WI38 (cell line): ENCODE results near the gene CFD.
"Not testable (repeated sequence)": the region's sequence is repeated elsewhere in the genome, so short reads cannot be mapped to it uniquely, and the experiment has no call there.

Experiments used
- H3K4me3 ChIP-seq: 2 replicates; pipeline ENCODE4 v1.5.1; 2011; ENCODE audit warnings: low read depth, mild to moderate bottlenecking, control low read depth, low read length
- TF ChIP-seq, protein P1 (sequence below): IDR thresholded peaks from 2 replicates; pipeline ENCODE4 v1.5.1; 2012; ENCODE audit warnings: low read depth, mild to moderate bottlenecking, control low read depth, low read length

CFD gene

DNA sequence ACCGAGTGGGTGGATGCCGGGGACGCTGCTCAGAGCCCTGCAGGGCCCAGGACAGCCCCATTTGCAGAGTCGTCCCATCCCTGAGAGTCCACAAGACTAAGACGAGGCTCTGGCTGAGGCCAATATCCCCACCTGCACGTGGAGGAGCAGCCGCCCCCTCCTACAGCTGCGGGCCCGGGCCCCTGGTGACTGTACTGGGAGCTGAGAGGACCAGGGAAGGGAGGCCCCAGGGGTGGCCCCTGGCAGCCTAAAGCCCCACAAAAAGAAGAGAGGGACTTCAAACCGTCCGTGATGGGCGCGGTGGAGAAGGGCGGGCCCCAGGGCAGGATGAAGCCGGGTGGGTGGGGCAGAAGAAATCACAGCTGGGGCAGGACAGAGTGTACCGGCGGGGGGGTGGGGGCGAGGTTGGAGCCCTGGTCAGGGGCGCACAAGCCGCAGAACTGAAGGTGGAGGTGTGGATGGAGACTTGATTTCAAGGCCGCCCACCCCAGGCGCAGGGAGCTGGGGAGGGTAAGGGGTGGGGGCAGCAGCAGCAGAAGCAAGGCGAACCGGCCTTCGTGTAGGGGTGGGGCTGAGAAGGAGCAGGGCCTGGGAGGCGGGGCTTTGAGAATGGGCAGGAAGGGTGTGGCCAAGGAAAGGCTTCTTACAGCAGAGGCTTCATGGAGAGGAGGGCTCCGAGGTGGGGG, 12.9 kb downstream of the CFD start:
- no peak overlapping the region for H3K4me3 ChIP-seq
- TF ChIP-seq, protein P1, sequence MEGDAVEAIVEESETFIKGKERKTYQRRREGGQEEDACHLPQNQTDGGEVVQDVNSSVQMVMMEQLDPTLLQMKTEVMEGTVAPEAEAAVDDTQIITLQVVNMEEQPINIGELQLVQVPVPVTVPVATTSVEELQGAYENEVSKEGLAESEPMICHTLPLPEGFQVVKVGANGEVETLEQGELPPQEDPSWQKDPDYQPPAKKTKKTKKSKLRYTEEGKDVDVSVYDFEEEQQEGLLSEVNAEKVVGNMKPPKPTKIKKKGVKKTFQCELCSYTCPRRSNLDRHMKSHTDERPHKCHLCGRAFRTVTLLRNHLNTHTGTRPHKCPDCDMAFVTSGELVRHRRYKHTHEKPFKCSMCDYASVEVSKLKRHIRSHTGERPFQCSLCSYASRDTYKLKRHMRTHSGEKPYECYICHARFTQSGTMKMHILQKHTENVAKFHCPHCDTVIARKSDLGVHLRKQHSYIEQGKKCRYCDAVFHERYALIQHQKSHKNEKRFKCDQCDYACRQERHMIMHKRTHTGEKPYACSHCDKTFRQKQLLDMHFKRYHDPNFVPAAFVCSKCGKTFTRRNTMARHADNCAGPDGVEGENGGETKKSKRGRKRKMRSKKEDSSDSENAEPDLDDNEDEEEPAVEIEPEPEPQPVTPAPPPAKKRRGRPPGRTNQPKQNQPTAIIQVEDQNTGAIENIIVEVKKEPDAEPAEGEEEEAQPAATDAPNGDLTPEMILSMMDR: no peak

DNA sequence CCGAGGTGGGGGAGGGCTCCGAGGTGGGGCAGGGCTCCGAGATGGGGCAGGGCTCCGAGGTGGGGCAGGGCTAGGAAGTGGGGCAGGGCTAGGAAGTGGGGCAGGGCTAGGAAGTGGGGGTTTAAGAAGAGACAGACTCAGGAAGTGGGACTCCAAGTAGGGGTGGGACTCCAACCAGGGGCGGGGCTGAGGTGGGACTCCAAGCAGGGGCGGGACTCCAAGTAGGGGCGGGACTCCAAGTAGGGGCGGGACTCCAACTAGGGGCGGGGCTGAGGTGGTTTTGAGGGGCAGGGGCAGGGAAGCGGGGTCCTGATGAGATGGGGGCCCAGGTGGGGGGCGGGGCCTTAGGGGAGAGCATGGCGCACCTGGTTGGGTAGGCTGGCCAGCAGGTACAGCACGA, 13.6 kb downstream of the CFD start:
- H3K4me3 ChIP-seq: no peak overlapping the region
- TF ChIP-seq, protein P1: no peak

DNA sequence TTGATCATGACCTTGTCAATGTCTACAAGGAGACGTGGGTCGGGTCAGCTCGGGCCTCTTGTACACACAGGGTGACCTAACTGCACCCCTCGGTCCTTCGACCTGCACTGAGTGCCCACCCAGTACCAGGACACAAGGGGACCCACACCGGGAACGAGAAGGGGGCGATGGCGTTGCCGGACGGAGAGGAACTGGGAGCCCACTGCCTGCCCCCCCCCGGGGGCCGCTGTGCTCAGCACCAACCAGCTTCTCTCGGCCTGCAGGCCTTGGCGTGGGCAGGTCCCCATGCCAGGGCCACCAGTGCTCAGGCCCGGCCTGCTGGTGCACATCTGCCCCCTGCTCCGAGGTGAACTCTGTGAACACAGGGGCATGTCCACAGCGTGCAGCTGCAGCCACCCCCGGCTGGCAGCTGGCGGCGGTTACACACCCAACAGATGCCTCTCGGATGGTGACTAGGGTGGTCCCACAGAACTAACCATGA, 14.1 kb downstream of the CFD start:
- H3K4me3 ChIP-seq: no peak overlapping the region
- TF ChIP-seq, protein P1: no peak

DNA sequence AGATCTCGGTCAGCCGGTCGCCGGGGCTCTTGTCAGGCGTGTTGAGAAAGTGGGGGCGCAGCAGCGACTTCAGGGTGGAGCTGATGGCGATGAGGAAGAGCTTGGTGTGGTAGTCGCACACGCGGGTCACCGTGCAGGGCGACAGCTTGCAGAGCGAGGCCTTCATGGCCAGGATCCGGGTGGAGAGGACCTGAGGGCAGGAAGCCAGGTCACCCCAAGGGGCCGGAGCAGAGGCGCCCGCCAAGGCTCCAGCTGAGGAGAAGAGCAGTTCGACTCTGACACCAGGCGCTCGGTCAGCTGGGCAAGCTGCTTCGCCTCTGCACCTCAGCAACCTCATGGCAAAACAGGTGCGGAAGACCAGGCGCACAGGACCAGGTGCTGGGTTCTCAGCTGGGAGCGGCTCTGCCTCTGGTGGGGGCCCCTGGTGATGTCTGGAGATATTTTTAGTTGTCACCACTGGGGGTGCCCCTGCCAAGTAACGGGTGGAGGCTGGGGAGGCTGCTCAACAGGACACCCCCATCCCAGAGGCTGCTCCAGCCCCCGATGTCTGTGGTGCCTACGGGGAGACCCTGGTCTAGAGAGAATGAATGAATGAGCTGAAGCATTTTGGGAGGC, 15.9 kb downstream of the CFD start:
- no peak overlapping the region for H3K4me3 ChIP-seq

DNA sequence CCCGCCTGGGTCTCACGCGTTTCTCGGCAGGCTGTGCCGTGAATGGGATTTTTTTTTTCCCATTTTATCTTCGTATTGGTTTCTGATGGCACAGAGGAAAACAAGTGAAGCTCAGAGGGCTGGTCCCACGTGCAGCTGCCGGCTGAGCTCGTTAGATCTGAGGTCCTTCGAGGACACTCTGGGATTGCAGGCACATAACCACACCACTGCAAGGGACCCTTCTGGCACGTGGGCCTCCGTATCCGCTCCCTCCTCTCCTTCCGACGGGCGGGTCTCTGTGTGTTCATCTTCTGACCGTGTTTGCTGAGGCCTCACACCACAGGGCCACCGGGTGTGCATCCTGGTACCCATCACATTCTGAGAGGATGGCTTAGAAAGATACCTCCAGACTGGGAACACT, 16.6 kb downstream of the CFD start:
- TF ChIP-seq, protein P1: no peak
- no peak overlapping the region for H3K4me3 ChIP-seq

More for the DNA sequence above, 15.9 kb downstream of the CFD start:
- TF ChIP-seq, protein P1: no peak

DNA sequence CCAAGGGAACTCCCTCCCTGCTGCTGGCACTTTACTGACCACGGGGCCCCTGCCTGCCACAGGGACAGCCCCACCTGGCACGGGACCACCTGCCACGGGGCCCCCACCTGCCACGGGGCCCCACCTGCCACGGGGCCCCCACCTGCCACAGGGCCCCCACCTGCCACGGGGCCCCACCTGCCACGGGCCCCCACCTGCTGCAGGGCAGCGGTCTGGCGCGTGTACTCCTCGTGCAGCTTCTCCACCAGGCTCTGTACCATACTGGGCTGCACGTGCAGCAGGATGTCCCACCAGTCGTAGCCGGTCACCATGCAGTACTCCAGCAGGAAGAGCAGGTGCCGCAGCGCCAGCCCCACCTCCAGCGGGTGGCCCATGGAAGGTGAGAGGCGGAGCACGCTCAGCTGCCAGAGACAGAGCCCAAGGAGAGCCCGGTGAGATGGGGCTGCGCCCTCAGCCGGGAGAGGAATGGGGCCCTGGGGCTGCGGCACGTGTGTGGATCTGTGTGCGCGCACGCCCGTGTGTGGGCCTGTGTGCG, 17.4 kb downstream of the CFD start:
- no peak overlapping the region for H3K4me3 ChIP-seq
- TF ChIP-seq, protein P1: no peak

DNA sequence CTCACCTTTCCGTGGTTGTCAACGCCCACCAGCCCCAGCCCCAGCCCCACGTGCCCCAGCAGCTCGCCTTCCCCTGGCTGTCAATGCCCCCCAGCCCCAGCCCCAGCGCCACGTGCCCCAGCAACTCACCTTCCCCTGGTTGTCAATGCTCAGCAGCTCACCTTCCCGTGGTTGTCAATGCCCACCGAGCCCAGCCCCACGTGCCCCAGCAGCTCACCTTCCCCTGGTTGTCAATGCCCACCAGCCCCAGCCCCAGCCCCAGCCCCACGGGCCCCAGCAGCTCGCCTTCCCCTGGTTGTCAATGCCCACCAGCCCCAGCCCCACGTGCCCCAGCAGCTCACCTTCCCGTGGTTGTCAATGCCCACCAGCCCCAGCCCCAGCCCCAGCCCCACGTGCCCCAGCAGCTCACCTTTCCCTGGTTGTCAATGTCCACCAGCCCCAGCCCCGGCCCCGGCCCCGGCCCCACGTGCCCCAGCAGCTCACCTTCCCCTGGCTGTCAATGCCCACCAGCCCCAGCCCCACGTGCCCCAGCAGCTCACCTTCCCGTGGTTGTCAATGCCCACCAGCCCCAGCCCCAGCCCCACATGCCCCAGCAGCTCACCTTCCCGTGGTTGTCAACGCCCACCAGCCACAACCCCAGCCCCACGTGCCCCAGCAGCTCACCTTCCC, 18.7 kb downstream of the CFD start:
- H3K4me3 ChIP-seq: not testable (repeated sequence)

DNA sequence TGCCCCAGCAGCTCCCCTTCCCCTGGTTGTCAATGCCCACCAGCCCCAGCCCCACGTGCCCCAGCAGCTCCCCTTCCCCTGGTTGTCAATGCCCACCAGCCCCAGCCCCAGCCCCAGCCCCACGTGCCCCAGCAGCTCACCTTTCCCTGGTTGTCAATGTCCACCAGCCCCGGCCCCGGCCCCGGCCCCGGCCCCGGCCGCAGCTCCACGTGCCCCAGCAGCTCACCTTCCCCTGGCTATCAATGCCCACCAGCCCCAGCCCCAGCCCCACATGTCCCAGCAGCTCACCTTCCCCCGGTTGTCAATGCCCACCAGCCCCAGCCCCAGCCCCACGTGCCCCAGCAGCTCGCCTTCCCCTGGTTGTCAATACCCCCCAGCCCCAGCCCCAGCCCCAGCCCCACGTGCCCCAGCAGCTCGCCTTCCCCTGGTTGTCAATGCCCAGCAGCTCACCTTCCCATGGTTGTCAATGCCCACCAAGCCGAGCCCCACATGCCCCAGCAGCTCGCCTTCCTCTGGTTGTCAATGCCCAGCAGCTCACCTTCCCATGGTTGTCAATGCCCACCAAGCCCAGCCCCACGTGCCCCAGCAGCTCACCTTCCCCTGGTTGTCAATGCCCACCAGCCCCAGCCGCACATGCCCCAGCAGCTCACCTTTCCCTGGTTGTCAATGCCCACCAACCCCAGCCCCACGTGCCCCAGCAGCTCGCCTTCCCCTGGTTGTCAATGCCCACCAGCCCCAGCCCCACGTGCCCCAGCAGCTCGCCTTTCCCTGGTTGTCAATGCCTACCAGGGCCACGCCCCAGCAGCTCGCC, 19.5 kb downstream of the CFD start:
- H3K4me3 ChIP-seq: not testable (repeated sequence)
